Measurements from ENCODE around the gene CAPN9.
A peak's percentile ranks its signal among the peaks of the same experiment; 100 is the strongest.
"Not testable (repeated sequence)": the region's sequence is repeated elsewhere in the genome, so short reads cannot be mapped to it uniquely, and the experiment has no call there.

CAPN9 gene

DNA sequence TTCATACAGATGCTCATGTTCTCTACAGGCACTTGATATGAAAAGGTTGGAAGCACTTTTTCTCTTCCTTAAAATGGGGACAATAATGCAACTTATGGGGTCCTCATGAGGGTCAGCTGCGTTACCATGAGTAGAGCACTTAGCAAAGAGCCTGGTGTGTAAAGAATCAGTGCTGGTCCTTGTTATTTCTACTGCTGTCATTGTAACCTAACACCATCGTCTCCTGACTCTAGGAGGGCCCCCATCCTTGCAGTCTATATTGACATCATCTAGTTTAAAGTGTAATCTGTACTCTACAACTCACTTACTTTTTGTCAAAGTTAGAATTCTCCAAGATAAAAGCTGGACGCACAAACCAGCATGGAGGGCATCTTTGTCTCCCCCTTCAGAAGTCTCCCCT is 2.4 kb downstream of the CAPN9 start:
- DNase-seq = no peak

- DNase-seq = no peak
Observed at GRCh38 chr1:230750576-230750975, 3.4 kb downstream of the CAPN9 start.

DNA sequence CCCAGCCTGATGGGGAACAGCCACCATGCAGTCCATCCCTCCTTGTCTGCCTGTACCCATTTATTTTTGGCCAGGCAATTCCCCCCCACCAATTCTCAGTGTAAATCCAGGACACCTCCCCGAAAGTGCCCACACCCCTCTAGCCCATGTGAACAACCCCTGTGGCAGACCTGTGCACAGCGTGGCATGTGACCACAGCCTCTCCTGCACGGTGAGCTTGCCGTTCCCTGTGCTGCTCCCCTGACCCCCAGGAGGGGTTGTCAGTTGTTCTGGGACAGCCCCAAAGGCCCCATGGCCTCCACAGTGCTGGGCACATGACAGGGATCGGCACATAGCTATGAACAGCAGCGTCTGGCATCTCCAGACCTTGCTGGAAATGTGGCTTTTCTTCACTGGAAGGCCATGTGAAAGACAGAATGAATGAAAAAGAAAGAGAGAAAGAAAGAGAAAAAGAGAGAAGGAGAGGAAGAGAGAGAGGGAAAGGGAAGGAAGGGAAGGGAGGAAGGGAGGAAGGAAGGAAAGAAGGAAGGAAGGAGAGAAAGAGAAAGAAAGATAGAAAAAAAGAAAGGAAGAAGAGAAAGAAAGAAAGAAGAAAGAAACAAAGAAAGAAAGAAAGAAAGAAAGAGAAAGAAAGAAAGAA is 3.9 kb downstream of the CAPN9 start:
- DNase-seq = no peak

- no peak for DNase-seq
Observed at GRCh38 chr1:230752407-230752806, 5.2 kb downstream of the CAPN9 start.

DNA sequence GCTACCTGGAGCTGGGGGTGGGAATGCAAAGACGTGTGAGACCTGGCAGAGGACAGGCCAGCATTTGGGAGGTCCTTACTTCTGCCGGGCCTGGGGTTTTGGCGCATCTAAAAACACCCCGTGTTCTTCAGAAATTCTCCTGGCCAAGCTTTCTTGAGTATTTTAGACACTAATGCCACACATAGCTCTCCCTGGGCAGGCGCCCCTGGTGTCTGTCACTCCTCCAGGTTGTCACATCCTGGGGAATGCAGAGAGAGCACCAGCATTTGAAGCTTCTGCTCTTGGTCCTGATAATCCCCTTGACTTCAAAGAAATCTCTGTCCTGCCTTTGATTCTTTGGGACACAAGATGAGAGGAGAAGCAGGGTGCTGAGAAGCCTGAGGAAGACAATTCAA is 6.0 kb downstream of the CAPN9 start:
- no peak for DNase-seq

GRCh38 chr1:230753586-230754251 is 6.5 kb downstream of the CAPN9 start:
- DNase-seq = peak; percentile 25 to 37

GRCh38 chr1:230754796-230755195 is 7.6 kb downstream of the CAPN9 start:
- DNase-seq = no peak

GRCh38 chr1:230757856-230758708 is 10.9 kb downstream of the CAPN9 start:
- DNase-seq = no peak

GRCh38 chr1:230758709-230759368 is 11.7 kb downstream of the CAPN9 start:
- DNase-seq = no peak

- no peak for DNase-seq
Observed at GRCh38 chr1:230759369-230760065, 12.3 kb downstream of the CAPN9 start.

- no peak for DNase-seq
Observed at GRCh38 chr1:230760360-230760827, 13.2 kb downstream of the CAPN9 start.

GRCh38 chr1:230761443-230762167 is 14.4 kb downstream of the CAPN9 start:
- DNase-seq = no peak

GRCh38 chr1:230763927-230764591 is 16.9 kb downstream of the CAPN9 start:
- no peak for DNase-seq

GRCh38 chr1:230766318-230766717 is 19.1 kb downstream of the CAPN9 start:
- DNase-seq = no peak

GRCh38 chr1:230767859-230768612 is 20.8 kb downstream of the CAPN9 start:
- not testable (repeated sequence) for DNase-seq

- DNase-seq = no peak
Observed at GRCh38 chr1:230768903-230769570, 21.8 kb downstream of the CAPN9 start.

GRCh38 chr1:230770317-230770716 is 23.1 kb downstream of the CAPN9 start:
- DNase-seq = no peak

DNA sequence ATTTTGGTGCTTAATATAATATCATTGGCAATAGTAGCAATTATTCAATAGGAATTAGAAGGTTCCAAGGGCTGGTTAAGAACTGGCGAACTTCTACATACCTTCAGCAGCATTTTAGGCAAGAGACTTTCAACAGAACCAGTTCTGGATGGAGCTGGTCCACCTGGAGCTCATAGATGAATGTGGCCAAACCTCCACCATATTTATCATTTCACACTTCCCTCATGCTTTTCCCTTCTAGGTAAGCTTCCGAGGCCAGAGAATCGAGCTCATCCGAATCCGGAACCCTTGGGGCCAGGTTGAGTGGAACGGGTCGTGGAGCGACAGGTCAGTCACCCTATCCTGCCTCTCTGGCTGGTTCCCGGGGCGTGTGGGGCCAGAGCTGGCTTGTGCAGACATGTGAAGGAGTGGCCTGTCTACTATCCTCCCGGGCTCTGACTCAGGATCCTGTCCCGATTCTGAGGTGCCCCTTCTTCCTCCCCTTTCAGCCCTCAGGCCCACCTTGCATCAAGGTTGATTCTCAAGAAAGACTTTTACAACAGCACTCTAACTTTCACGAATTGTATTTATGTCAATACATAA is 24.7 kb downstream of the CAPN9 start:
- DNase-seq = no peak
